Measurements from ENCODE around the gene URB1. TPM values are rescaled to one million over a fixed set of nuclear protein-coding genes. Genes with fewer than 3 reads are reported as not detected.
"Not testable (repeated sequence)": the region's sequence is repeated elsewhere in the genome, so short reads cannot be mapped to it uniquely, and the experiment has no call there.

URB1 gene
- total RNA-seq, 1 donor from 2014 or later = 13.5 TPM

DNA sequence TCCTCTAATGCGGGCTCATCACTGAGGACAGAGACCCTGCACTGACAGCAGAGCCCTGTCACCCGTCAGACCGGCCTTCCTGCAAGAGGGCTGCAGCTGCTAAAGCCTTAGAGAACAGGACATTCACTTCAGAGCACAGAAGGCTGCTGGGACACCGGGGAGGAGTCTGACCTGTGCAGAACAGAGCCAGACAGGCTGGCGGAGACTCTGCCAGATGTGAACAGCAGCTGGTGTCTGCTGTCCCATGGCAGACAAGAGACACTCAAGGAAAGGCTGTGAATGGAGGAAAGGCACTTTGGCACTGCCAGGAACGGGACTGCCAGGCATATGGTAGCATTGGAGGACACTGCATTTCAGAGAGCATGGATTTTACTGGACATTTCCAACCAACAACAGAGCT, 72.8 kb downstream of the URB1 start:
- DNase-seq (ENCODE audit: low read depth in 2 of 2) = no peak

DNA sequence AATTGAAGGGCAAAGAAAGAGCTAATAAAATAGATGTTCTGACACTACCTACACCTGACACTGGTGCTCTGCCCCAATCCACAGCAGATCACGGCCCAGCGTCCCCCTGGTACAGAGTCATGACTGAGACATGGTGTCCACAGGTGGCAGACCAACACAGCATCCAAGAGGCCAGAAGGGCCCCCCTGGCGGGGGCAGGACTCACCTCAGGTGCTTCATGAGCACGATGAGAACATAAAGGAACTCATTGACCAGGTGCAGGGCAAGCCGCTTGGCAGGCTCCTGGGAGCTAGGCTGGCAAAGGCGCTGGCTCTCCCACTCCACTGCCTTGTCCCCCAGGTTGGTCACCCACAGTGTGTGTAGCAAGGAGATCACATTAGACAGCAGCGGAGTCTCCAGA, 73.8 kb downstream of the URB1 start:
- no peak for DNase-seq (ENCODE audit: low read depth in 2 of 2)

DNA sequence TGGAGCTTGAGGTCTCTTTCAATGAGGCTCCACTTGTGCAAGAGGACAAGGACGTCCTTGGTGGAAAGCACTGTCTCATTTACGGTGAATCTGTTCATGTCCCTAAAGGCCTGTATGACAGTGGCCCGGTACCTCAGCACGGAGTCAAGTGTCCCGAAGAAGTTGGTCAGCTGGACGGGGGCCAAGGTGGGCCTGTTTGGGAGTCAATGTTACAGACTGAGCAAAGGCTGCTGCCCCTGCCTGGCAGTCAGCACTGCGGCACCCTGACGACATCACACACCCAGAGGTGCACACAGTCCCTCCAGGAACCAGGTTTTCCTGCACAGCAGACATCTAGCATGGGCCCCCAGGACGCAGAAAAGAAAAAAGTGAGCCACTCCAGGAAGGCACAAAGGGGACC, 75.1 kb downstream of the URB1 start:
- no peak for DNase-seq (ENCODE audit: low read depth in 2 of 2)

DNA sequence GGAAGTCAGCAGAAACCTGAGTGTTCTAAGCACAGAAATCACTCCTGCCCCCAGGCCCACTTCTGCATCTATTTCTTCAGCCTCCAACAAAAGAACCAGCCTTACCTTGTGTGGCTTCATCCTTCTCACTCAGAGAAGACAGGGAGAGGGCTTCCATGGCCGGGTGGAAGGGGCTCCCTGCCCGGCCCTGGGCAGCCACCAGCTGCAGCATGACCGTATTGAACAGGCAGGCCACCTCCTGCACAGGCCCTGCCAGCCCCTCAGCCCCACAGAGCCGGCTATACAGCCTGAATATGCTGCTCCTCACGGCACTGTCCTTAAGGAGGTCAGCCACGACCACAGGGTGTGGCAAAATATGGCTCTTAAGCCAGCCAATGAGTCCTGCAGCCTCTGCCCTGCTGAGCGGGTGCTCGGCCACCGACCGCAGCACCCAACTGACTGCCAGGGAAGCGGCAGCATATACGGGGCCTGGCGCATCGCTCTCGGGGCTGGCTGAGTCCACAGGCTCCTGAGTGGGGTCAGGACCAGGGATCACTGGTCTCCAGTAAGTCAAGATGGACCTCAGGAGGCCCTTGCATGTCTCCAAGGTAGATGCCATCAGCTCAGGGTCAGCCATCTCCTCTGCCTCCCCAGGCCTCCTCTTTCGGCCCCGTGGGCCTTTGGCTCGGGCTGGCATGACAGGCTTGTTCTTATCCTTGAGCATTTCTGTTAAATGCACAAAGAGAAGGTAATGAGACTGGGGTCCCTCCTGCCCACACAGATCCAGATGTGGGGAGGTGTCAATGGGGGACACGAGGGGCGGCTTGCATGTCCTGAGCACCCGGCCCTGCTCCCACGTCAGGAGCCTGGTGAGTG, 76.2 kb downstream of the URB1 start:
- no peak for DNase-seq (ENCODE audit: low read depth in 2 of 2)

- DNase-seq (ENCODE audit: low read depth in 2 of 2) = peak; percentile 14 to 54
Measured at GRCh38 chr21:32315511-32316281, 77.1 kb downstream of the URB1 start.

- no peak for DNase-seq (ENCODE audit: low read depth in 2 of 2)
Measured at GRCh38 chr21:32314806-32315205, 78.0 kb downstream of the URB1 start.

DNA sequence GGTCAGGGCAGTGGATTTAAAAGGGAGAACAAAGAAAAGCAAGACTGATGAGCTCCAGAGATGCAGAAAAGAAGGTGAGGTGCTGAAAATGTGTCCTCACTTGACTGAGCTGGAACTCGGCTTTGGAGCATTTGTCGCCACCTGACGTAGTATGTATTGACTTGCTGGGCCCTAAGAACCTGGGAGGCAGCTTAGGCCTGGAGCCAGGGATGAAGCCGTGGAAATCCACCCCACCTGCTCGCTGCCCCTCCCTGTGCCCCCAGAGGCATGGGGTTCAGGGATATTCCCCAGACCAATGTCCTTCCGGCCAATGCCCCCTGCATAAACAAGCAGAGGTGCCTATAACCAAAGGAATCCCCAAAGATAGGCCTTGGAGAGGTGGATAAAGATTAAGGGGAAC, 79.8 kb downstream of the URB1 start:
- DNase-seq (ENCODE audit: low read depth in 2 of 2) = no peak

- DNase-seq (ENCODE audit: low read depth in 2 of 2) = no peak
Measured at GRCh38 chr21:32312326-32312725, 80.5 kb downstream of the URB1 start.

- DNase-seq (ENCODE audit: low read depth in 2 of 2) = no peak
Measured at GRCh38 chr21:32311621-32312020, 81.2 kb downstream of the URB1 start.

GRCh38 chr21:32310976-32311375, 81.8 kb downstream of the URB1 start:
- DNase-seq (ENCODE audit: low read depth in 2 of 2) = not testable (repeated sequence)

- no peak for DNase-seq (ENCODE audit: low read depth in 2 of 2)
Measured at GRCh38 chr21:32309906-32310460, 82.8 kb downstream of the URB1 start.

DNA sequence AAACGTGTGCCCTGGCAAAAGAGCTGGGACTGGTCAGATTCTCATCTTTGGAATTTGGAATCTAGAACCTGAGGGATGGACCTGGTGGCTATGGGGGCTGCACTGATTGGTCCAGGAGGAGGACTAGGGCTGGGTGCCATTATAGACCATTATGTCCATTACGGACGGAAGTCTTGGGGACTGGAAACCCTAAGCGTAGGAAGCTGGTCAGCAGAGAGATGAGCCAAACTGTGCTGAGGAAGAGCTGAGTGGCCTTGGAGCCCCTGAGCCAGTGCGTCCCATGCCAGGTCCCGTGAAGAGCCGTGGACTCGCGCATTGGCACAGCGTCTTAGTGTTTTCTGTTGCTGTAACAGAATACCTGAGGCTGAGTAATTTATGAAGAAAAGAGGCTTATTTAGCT, 84.1 kb downstream of the URB1 start:
- no peak for DNase-seq (ENCODE audit: low read depth in 2 of 2)

- DNase-seq (ENCODE audit: low read depth in 2 of 2) = no peak
Measured at GRCh38 chr21:32307706-32308105, 85.1 kb downstream of the URB1 start.

GRCh38 chr21:32306021-32306780, 86.6 kb downstream of the URB1 start:
- DNase-seq (ENCODE audit: low read depth in 2 of 2) = peak; percentile 38 to 68

DNA sequence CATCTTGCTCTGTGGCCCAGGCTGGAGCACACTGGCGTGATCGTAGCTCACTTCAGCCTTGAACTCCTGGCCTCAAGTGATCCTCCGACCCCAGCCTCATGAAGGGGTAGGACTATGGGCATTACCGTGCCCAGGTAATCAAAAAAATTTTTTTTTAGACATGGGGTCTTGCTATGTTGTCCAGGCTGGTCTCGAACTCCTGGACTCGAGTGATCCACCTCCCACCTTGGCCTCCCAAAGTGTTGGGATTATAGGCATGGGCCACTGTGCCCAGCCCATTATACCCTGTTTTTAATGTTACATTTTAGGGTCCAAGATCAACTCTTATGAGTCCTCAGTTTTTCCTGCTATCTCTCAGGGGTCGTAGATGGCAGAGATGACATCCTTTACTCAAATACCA, 87.8 kb downstream of the URB1 start:
- no peak for DNase-seq (ENCODE audit: low read depth in 2 of 2)

GRCh38 chr21:32303385-32303784, 89.4 kb downstream of the URB1 start:
- DNase-seq (ENCODE audit: low read depth in 2 of 2) = no peak

DNA sequence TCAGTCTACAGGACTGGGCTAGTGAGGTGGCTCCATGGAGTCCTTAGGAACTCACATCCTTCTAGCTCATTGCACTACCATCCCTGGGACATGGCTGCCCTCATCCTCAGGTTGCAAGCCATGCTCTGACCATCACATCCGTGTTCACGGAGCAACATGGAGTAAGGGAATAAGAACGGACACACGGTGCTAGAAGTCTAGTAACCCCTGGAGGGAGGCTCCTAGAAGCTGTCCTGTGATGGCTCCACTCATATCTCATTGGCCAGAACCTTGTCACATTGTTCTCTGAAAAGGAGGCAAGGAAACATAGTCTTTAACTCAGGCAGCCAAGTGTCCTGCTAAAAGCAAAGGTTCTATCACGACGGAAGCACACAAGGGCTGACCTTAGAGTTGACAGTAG, 90.3 kb downstream of the URB1 start:
- DNase-seq (ENCODE audit: low read depth in 2 of 2) = no peak

- DNase-seq (ENCODE audit: low read depth in 2 of 2) = no peak
Measured at GRCh38 chr21:32301596-32301995, 91.2 kb downstream of the URB1 start.

DNA sequence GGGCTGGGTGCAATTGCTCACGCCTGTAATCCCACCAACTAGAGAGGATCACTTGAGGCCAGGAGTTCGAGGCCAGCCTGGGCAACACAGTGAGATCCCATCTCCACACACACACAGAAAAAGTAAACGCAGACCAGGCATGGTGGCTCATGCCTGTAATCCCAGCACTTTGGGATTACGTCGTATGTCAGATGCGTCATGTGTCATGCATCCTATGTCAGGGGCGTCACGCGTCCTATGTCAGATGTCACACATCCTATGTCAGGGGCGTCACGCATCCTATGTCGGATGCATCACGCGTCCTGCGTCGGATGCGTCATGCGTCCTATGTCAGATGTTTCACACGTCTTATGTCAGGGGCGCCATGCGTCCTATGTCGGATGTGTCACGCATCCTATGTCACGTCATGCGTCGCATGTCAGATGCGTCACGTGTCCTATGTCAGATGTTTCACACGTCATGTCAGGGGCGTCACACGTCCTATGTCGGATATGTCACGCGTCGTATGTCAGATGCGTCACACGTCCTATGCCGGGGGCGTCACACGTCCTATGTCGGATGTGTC, 92.6 kb downstream of the URB1 start:
- DNase-seq (ENCODE audit: low read depth in 2 of 2) = no peak

- DNase-seq (ENCODE audit: low read depth in 2 of 2) = no peak
Measured at GRCh38 chr21:32299695-32300094, 93.1 kb downstream of the URB1 start.

DNA sequence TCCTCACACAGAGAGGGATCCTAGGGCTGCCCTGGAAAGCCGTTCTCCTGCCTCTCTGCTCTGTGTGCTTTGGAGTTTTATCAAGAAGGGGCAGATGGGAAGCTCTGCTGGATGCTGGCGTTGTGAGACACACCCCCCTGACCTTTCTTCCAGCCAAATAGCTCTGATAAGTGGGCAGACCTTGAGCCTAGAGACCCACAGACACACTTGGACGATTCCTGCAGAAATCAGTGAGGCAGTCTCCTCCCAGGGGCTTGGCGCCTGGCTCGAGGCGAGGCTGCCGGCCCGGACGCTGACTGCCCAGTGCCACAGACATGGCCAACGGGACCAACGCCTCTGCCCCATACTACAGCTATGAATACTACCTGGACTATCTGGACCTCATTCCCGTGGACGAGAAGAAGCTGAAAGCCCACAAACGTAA, 94.1 kb downstream of the URB1 start, which contains the start of gene MRAP:
TSS of gene MRAP (plus strand) at position 198 of the 424 bp plus-strand sequence. CDS start at position 315, 117 bp downstream.
- no peak for DNase-seq (ENCODE audit: low read depth in 2 of 2)
